ENCODE data around the gene SYT2.

SYT2 gene

GRCh38 chr1:202591515-202591914 is 118.7 kb downstream of the SYT2 start:
- Histone ChIP-seq H3K4me3 (ENCODE audit: low read depth, low read length) (no peak overlapping the region), H3K27ac (ENCODE audit: low read depth, low read length) (no peak overlapping the region), H3K27me3 (ENCODE audit: insufficient read depth, low read length) (no peaks in the 10 kb centered on the region), H3K36me3 (ENCODE audit: insufficient read depth, low read length) (no peaks in the 10 kb centered on the region), H3K79me2 (ENCODE audit: control insufficient read depth, insufficient read depth, low read length, unreplicated experiment) (no peaks in the 10 kb centered on the region), H3K4me1 (ENCODE audit: control insufficient read depth, insufficient read depth, low read length, unreplicated experiment) (peaks cover 55% of the 10 kb centered on the region), H2AFZ (ENCODE audit: low read length, unreplicated experiment) (no peak overlapping the region)

- no peaks in the 10 kb centered on the region for H3K79me2 ChIP-seq (ENCODE audit: control insufficient read depth, insufficient read depth, low read length, unreplicated experiment)
- no peaks in the 10 kb centered on the region for H3K27me3 ChIP-seq (ENCODE audit: insufficient read depth, low read length)
- peaks cover 61% of the 10 kb centered on the region for H3K4me1 ChIP-seq (ENCODE audit: control insufficient read depth, insufficient read depth, low read length, unreplicated experiment)
- no peak overlapping the region for H3K27ac ChIP-seq (ENCODE audit: low read depth, low read length)
- no peak overlapping the region for H2AFZ ChIP-seq (ENCODE audit: low read length, unreplicated experiment)
- H3K4me3 ChIP-seq (ENCODE audit: low read depth, low read length) = no peak overlapping the region
- H3K36me3 ChIP-seq (ENCODE audit: insufficient read depth, low read length) = no peaks in the 10 kb centered on the region
Observed at GRCh38 chr1:202590975-202591411, 119.3 kb downstream of the SYT2 start.

- Histone ChIP-seq H3K4me1 (ENCODE audit: control insufficient read depth, insufficient read depth, low read length, unreplicated experiment) (peaks cover 69% of the 10 kb centered on the region), H3K27ac (ENCODE audit: low read depth, low read length) (peak overlapping the region; percentile 92; the same call in 1 of the 2 replicates), H3K27me3 (ENCODE audit: insufficient read depth, low read length) (no peaks in the 10 kb centered on the region), H2AFZ (ENCODE audit: low read length, unreplicated experiment) (no peak overlapping the region), H3K79me2 (ENCODE audit: control insufficient read depth, insufficient read depth, low read length, unreplicated experiment) (no peaks in the 10 kb centered on the region), H3K4me3 (ENCODE audit: low read depth, low read length) (no peak overlapping the region), H3K36me3 (ENCODE audit: insufficient read depth, low read length) (no peaks in the 10 kb centered on the region)
Observed at GRCh38 chr1:202590126-202590525, 120.1 kb downstream of the SYT2 start.

GRCh38 chr1:202589190-202589930 is 120.9 kb downstream of the SYT2 start:
- Histone ChIP-seq H3K27ac (ENCODE audit: low read depth, low read length) (peak overlapping the region; percentile 92), H3K79me2 (ENCODE audit: control insufficient read depth, insufficient read depth, low read length, unreplicated experiment) (no peaks in the 10 kb centered on the region), H3K4me1 (ENCODE audit: control insufficient read depth, insufficient read depth, low read length, unreplicated experiment) (peaks cover 69% of the 10 kb centered on the region), H3K27me3 (ENCODE audit: insufficient read depth, low read length) (no peaks in the 10 kb centered on the region), H3K4me3 (ENCODE audit: low read depth, low read length) (peak overlapping the region; percentile 18; the same call in 1 of the 2 replicates), H3K36me3 (ENCODE audit: insufficient read depth, low read length) (no peaks in the 10 kb centered on the region), H2AFZ (ENCODE audit: low read length, unreplicated experiment) (no peak overlapping the region)

GRCh38 chr1:202588503-202589189 is 121.6 kb downstream of the SYT2 start:
- Histone ChIP-seq H3K36me3 (ENCODE audit: insufficient read depth, low read length) (no peaks in the 10 kb centered on the region), H3K79me2 (ENCODE audit: control insufficient read depth, insufficient read depth, low read length, unreplicated experiment) (no peaks in the 10 kb centered on the region), H2AFZ (ENCODE audit: low read length, unreplicated experiment) (no peak overlapping the region), H3K27me3 (ENCODE audit: insufficient read depth, low read length) (no peaks in the 10 kb centered on the region), H3K27ac (ENCODE audit: low read depth, low read length) (peak overlapping the region; percentile 92), H3K4me1 (ENCODE audit: control insufficient read depth, insufficient read depth, low read length, unreplicated experiment) (peaks cover 69% of the 10 kb centered on the region), H3K4me3 (ENCODE audit: low read depth, low read length) (peak overlapping the region; percentile 11; the same call in 1 of the 2 replicates)

- Histone ChIP-seq H3K79me2 (ENCODE audit: control insufficient read depth, insufficient read depth, low read length, unreplicated experiment) (no peaks in the 10 kb centered on the region), H3K4me1 (ENCODE audit: control insufficient read depth, insufficient read depth, low read length, unreplicated experiment) (peaks cover 66% of the 10 kb centered on the region), H3K4me3 (ENCODE audit: low read depth, low read length) (no peak overlapping the region), H3K27me3 (ENCODE audit: insufficient read depth, low read length) (no peaks in the 10 kb centered on the region), H3K36me3 (ENCODE audit: insufficient read depth, low read length) (no peaks in the 10 kb centered on the region), H3K27ac (ENCODE audit: low read depth, low read length) (peak overlapping the region; percentile 92), H2AFZ (ENCODE audit: low read length, unreplicated experiment) (no peak overlapping the region)
Observed at GRCh38 chr1:202587859-202588485, 122.3 kb downstream of the SYT2 start.

GRCh38 chr1:202586871-202587270 is 123.4 kb downstream of the SYT2 start:
- Histone ChIP-seq H3K79me2 (ENCODE audit: control insufficient read depth, insufficient read depth, low read length, unreplicated experiment) (no peaks in the 10 kb centered on the region), H3K4me1 (ENCODE audit: control insufficient read depth, insufficient read depth, low read length, unreplicated experiment) (peaks cover 57% of the 10 kb centered on the region), H3K36me3 (ENCODE audit: insufficient read depth, low read length) (no peaks in the 10 kb centered on the region), H2AFZ (ENCODE audit: low read length, unreplicated experiment) (no peak overlapping the region), H3K27me3 (ENCODE audit: insufficient read depth, low read length) (no peaks in the 10 kb centered on the region), H3K27ac (ENCODE audit: low read depth, low read length) (peak overlapping the region; percentile 57; the same call in 1 of the 2 replicates), H3K4me3 (ENCODE audit: low read depth, low read length) (no peak overlapping the region)

- Histone ChIP-seq H3K27ac (ENCODE audit: low read depth, low read length) (peak overlapping the region; percentile 57), H3K79me2 (ENCODE audit: control insufficient read depth, insufficient read depth, low read length, unreplicated experiment) (no peaks in the 10 kb centered on the region), H3K36me3 (ENCODE audit: insufficient read depth, low read length) (no peaks in the 10 kb centered on the region), H2AFZ (ENCODE audit: low read length, unreplicated experiment) (no peak overlapping the region), H3K27me3 (ENCODE audit: insufficient read depth, low read length) (no peaks in the 10 kb centered on the region), H3K4me3 (ENCODE audit: low read depth, low read length) (no peak overlapping the region), H3K4me1 (ENCODE audit: control insufficient read depth, insufficient read depth, low read length, unreplicated experiment) (peaks cover 57% of the 10 kb centered on the region)
Observed at GRCh38 chr1:202586018-202586821, 124.0 kb downstream of the SYT2 start.

- Histone ChIP-seq H3K27ac (ENCODE audit: low read depth, low read length) (no peak overlapping the region), H3K4me1 (ENCODE audit: control insufficient read depth, insufficient read depth, low read length, unreplicated experiment) (peaks cover 60% of the 10 kb centered on the region), H2AFZ (ENCODE audit: low read length, unreplicated experiment) (no peak overlapping the region), H3K4me3 (ENCODE audit: low read depth, low read length) (no peak overlapping the region), H3K27me3 (ENCODE audit: insufficient read depth, low read length) (no peaks in the 10 kb centered on the region), H3K36me3 (ENCODE audit: insufficient read depth, low read length) (no peaks in the 10 kb centered on the region), H3K79me2 (ENCODE audit: control insufficient read depth, insufficient read depth, low read length, unreplicated experiment) (no peaks in the 10 kb centered on the region)
Observed at GRCh38 chr1:202585590-202585933, 124.7 kb downstream of the SYT2 start.
